GM19395 (cell line): ENCODE data around the gene MAF.

ENCODE experiments used
- ATAC-seq: cut with Tn5 transposase; IDR thresholded peaks from one replicate; pipeline ENCODE4 v1.9.1; 2021; ENCODE audit warnings: mild to moderate bottlenecking, moderate library complexity; ENCODE audit not compliant: unreplicated experiment

MAF gene

GRCh38 chr16:79613009-79613408 is 12.5 kb upstream of the MAF start:
- no peak for ATAC-seq

- no peak for ATAC-seq
Measured at GRCh38 chr16:79612207-79612606, 11.7 kb upstream of the MAF start.

GRCh38 chr16:79610771-79611170 is 10.2 kb upstream of the MAF start:
- no peak for ATAC-seq

DNA sequence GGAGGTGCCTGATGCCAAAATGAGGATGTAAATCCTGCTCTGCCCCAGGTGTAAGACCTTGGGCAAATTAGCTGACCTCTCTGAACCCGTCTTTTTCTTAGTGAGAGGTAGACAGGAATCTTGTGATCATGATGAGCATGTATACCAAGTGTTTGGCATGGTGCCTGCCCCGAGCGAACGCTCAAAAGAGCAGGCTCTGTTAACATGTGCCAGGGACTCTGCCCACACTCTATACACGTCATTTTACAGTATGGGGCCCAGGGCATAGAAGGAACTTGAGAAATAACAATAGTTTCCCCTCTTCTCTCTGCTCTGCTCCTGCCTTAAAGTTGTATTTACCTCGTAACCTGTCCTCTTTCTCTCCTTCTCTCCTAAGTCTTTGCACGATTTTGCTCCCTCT is 9.3 kb upstream of the MAF start:
- no peak for ATAC-seq

DNA sequence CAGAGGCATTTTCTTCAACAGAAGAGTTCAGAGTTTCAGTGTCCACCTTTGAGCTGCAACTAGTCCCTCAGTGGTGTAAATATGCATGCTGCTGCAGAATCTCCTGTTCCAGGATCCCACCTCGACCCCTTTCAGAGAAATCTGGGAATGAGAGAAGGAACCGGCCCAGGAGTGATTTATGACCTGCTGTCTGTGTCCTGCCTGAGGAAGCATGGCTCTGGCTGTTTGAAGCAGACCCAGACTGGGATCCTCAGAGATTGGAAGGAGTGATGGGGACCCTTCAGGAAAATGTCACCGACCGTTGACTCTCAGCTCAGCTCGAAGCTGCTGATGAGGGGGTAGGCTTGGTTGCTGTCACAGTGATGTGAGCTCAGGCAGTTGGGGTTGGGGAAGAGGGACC is 8.4 kb upstream of the MAF start:
- no peak for ATAC-seq

GRCh38 chr16:79607587-79607986 is 7.0 kb upstream of the MAF start:
- no peak for ATAC-seq

GRCh38 chr16:79605999-79606398 is 5.5 kb upstream of the MAF start:
- peak; percentile 84 for ATAC-seq

- ATAC-seq = no peak
Measured at GRCh38 chr16:79603055-79603454, 2.5 kb upstream of the MAF start.

- ATAC-seq = no peak
Measured at GRCh38 chr16:79602628-79603014, 2.1 kb upstream of the MAF start.

DNA sequence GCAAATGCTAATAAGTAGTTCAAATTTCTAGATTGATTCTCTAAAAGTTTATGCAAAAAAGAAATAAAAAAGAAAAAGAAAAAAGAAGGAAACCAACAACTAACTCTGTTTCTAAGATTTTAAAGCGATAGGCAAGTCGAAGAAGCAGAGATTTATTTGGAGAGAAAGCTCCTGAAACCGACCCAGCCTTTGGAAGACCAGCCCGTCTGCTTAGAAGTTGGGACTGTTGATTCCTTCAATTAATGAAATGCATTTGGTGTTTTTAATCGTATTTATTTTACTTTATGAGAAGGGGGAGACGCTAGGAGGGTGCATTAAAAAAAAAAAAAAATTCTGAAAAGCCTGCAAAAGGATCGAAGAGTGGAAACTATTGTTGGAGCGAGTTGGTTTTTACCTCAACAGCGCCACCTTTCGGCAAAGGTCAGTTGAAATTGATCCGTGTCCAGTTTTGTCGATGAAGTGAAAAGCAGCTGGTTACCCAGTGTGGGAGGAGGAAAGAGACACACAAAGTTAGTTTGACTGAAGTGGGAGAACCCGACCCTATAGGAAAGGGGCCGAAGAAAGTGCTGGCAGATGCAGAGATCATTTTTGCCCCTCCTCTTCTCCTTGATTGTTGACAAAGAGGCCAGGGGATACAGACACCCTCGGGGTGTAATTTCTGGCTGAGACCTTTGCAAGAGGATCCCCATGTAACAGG is 1.5 kb upstream of the MAF start:
- peak; percentile 43 for ATAC-seq

- ATAC-seq = no peak
Measured at GRCh38 chr16:79601092-79601930, 774 bp upstream of the MAF start.

DNA sequence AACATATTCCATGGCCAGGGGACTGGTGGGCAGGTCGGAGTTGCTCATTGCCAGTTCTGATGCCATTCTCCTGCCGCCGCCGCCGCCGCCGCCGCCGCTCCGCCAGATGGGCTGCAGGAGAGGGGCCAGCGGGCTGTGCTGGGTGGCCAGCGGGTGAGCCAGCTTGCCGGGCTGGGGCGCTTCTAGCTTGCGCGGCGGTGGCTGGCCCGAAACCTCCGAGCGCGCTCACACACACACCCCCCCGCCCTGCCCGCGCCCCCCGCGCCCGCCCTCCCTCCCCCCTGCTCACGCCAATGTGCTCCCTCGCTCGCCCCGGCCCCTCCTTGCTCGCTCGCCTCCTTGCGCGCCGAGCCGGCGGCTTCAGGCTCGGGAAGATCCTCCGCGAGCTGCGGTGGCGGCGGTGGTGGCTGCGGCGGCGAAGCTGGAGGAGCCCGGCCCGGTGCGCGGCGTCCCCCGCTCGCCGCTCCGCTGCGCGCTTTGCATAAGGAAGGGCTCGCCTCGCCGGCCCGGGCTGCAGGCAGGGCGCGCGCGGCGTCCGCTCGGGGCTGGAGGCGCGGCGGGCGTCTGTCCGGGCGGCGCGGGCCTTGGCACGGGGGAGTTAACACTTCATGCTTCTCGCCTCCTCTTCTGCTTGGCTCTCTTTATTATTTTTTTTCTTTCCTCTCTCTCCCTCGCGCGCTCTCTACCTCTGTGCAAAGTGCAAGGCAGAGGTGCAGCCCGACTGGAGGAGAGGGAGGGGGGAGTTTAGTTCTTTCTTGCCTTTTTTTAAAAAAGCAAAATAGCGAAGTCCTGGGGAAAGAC is 500 bp downstream of the MAF start:
- peak; percentile 31 for ATAC-seq

DNA sequence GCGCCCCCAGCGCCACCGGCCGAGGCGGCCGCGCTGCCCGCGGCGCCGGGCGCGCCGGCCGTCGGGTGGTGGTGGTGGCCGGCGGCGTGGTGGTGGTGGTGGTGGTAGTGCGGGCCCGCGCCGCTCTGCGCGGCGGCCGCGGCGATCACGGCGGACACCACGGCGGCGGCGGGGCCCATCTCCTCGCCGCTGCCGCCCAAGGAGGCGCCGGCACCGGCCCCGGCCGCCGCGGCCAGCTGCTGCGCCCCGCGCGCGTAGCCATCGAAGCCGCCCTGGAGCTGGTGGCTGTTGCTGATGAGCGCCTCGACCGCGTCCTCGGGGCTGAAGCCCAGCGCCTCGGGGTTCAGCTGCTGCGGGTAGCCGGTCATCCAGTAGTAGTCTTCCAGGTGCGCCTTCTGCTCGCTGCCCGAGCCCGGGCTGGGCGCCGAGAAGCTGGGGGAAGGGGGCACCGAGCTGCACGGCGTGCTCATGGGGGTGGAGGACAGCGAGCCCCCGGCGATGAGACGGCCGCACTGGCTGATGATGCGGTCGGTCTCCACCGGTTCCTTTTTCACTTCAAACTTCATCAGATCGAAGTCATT is 1.2 kb downstream of the MAF start:
- ATAC-seq = no peak

DNA sequence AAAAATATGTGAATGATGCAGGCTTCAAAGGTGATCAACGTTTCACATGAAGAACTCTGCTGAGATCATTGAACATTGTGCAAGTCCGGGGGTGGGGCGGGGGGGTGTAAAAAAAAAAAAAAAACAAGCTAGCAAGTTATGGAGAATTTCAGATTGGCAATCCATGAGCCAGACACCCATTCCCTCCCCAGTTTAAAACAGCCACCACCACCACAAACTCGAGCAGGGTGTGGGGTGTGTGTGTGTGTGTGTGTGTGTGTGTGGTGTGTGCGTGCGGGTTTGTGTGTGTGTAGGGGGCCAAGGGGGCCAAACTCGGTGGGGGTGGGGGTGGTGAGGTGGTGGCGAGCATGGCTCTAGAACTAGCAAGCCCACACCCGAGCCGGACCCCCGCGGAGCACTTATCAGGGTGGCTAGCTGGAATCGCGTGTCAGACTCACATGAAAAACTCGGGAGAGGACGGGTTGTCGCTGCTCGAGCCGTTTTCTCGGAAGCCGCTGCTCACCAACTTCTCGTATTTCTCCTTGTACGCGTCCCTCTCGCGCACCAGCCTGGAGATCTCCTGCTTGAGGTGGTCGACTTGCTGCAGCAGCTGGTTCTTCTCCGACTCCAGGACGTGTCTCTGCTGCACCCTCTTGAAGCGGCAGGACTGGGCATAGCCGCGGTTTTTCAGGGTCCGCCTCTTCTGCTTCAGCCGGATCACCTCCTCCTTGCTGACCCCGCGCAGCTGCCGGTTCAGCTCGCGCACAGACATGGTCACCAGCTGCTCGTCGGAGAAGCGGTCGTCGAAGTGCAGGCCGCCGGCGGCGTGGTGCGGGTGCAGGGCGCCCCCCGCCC is 2.0 kb downstream of the MAF start:
- ATAC-seq = no peak

DNA sequence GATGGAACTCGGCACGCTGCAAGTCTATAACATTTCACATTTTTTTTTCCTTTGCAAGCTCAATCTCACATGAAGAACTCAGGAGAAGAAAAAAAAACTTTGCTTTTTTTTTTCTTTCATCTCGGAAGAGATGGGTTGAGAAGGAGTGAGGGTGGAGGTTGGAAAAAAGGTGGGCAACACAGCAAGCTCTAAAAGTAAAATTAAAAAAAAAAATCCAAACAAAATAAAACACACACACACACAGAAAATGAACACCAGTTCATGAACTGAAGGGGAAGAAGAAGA is 2.5 kb downstream of the MAF start:
- no peak for ATAC-seq

DNA sequence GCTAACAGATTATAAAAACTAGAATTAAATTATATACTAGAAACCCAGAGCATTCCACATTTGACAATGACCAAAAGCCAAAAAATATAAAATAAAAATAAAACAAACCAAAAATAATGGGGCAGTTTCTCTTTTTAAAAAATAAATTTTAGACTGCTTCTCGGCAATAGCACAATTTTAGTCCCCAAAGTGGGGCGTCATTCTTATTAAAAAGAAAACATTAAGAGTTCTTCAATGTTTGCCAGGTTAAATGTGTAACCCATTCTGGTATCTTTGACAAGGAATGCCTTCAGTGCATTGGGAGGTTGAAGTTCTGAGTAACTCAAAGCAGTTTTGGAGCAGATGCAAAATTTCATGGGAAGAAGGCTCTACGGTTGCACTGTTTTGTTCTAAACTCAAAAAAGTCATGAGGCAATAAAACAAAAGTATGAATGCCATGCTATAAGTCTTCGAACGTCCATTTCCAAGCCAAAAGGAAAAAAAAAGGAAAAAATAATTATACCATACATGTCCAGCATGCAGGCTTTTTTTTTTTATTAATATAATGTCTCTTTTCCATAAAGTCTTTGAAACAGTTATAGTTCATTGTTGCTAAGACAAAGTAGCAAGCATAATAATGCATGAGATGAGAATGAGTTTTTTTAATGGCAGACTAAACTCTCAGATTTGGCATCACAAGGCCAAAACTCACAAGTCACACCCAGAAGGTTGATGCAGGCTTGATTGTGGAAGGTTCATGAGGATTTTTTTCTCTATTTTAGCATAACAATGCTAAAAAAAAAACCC is 3.1 kb downstream of the MAF start:
- ATAC-seq = no peak

GRCh38 chr16:79595931-79596450 is 4.5 kb downstream of the MAF start:
- no peak for ATAC-seq

DNA sequence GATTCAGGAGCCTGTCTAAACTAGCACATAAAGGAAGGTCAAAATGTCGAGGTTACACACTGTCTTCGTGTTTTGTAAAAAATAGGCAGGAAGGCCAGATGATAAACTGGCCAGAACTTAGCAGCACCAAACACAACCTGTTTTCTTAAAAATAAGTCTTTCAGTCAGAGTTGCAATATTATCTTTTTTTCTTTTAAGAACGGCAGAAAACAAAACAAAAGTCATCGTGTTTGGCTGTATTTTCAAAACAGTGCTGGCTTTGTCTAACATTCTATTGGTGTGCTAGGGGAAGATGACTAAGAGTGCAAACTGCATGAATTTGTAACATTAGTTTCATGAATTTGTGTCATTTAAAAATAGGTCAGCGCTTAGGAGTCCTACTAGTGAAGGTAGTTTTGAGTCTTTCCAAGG is 5.3 kb downstream of the MAF start:
- ATAC-seq = no peak

DNA sequence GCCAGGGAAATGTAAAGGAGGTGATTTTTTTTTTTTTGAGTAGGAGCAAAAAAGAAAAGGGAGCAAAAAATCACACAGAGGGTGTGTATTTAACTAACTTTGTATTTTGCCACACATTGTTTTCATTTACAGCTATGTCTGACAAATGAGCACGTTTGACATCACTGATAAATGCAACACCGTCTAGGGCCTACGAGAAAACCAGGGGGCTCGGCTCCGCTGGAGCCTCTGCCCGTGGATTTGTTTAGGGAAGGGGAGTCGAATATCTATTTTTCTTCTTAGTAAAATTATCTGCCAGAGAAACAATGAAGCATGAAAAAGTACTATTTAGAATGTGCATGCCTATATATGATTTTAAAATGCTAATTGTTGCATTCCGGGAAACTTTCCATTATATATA is 6.8 kb downstream of the MAF start:
- ATAC-seq = no peak

DNA sequence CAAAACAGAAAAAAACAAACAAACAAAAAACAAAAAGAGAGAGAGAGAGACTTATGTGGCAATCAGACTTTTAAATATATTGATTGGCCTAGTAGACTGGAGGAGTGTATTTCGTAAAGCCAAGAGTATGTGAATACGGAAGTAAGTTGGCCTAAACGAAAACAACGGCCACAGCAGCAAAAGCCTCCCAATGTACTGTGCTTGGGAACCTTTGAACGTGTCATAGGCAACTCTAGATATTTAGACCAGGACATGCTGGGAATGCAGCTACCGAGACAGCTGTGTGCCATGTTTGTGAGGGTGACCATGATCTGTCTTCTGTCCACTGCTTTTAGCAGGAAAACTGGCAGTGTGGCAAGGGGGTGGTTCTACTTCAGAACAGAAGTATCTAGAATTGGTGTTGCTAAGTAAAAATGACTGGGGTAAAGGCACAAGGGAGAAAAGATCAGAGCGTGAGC is 7.4 kb downstream of the MAF start:
- ATAC-seq = no peak
